Breast epithelium (tissue), 3 donors: ENCODE data around the gene ARMC9.

ENCODE experiments used
- CTCF ChIP-seq, 3 donors: fragments of 450-650 bp; IDR thresholded peaks; one replicate each; pipeline ENCODE4 v1.5.1; 2016 to 2017; ENCODE audit warnings: antibody characterized with exemption in 3 of 3, mild to moderate bottlenecking in 3 of 3, moderate library complexity in 3 of 3
- POLR2A ChIP-seq: fragments of 450-650 bp; IDR thresholded peaks from one replicate; pipeline ENCODE4 v1.6.1; 2016; ENCODE audit warnings: antibody characterized with exemption, mild to moderate bottlenecking, moderate library complexity

GRCh38 chr2:231213931-231214642 lies 15.7 kb downstream of the ARMC9 start:
- TF ChIP-seq POLR2A (no peak), CTCF (IDR thresholded peaks at IDR 0.05) (no peak)
